GM21423 (cell line): ENCODE data around the gene KDM1A.

ENCODE experiments used
- ATAC-seq: cut with Tn5 transposase; IDR thresholded peaks from one replicate; pipeline ENCODE4 v1.9.1; 2021; ENCODE audit warnings: mild to moderate bottlenecking, moderate library complexity; ENCODE audit not compliant: unreplicated experiment

Gene KDM1A

DNA sequence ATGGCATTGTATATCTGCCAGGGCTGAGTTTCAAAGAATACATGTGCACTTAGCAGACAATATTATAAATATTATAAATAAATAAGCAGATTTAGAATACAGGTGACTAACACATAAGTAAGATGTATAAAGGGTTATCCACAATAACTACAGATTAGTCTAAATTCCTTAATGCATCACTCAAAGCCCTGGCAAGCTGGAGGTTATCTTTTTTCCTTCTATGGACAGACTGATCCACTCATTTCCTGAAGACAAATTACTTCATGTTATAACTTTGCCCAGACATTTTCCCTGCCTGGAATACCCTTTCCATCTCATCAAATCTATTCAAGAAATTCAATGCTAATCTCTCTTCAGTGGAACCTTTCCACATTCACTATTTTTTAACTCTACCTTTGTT, 110.6 kb downstream of the KDM1A start:
- no peak for ATAC-seq

DNA sequence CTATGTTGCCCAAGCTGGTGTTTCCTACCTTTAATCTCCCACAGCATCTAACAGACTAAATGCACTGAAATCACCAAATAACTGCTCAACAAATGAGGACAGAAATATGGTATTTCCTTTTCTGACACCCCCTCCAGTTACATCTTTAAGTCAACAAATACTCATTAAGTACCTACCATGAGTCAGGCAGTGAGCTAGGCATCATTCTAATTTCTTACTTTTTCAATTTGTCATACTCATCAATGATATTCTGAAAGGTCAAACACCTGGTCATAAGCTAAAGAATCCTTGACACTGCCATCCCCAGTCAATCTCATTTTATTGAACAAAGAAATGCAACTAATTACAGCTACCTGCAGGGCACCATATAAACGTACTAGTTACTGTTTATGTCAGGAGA, 112.8 kb downstream of the KDM1A start:
- ATAC-seq = no peak
